Kidney (tissue), 14 donors: ENCODE measurements around the gene DDB1. TPM values are rescaled to one million over a fixed set of nuclear protein-coding genes. Genes with fewer than 3 reads are reported as not detected.

Experiments
- DNase-seq, 5 donors: peaks; one replicate each; pipeline ENCODE4 v3.0.0-alpha.2; 2013 to 2020
- FAIRE-seq: peaks from 2 replicates; lab custom pipeline; 2012; peaks lifted over from hg19 to GRCh38; lab: Jason Lieb, UNC
- H3K27ac ChIP-seq, 2 donors: one replicate each; pipeline ENCODE4 v1.7.0; 2013; ENCODE audit warnings: low read depth in 2 of 2, low read length in 2 of 2, inconsistent platforms in 1 of 2
- H3K27me3 ChIP-seq: one replicate; pipeline ENCODE4 v1.7.1; 2013; ENCODE audit warnings: low read length, inconsistent platforms; ENCODE audit not compliant: control insufficient read depth, insufficient read depth
- H3K36me3 ChIP-seq, 3 donors: one replicate each; pipeline versions ENCODE4 v1.7.0 to v1.7.1; 2013; ENCODE audit warnings: low read length in 3 of 3, control low read depth in 1 of 3, inconsistent platforms in 1 of 3; ENCODE audit not compliant: insufficient read depth in 3 of 3, control insufficient read depth in 2 of 3
- H3K4me1 ChIP-seq, 3 donors: one replicate each; pipeline versions ENCODE4 v1.7.0 to v1.7.1; 2013; ENCODE audit warnings: low read length in 3 of 3, inconsistent platforms in 1 of 3, low read depth in 1 of 3; ENCODE audit not compliant: control insufficient read depth in 2 of 3, insufficient read depth in 2 of 3
- H3K4me3 ChIP-seq, 3 donors: one replicate each; pipeline versions ENCODE4 v1.7.0 to v1.8.1; 2013; ENCODE audit warnings: low read length in 3 of 3, control low read depth in 1 of 3, inconsistent platforms in 1 of 3
- H3K9ac ChIP-seq, 3 donors: one replicate each; pipeline versions ENCODE4 v1.7.0 to v1.7.1; 2013; ENCODE audit warnings: low read length in 3 of 3, control low read depth in 1 of 3, inconsistent platforms in 1 of 3
- H3K9me3 ChIP-seq, 3 donors: one replicate each; pipeline versions ENCODE4 v1.7.0 to v1.7.1; 2013; ENCODE audit warnings: low read length in 3 of 3, control low read depth in 1 of 3, inconsistent platforms in 1 of 3; ENCODE audit not compliant: control insufficient read depth in 2 of 3, insufficient read depth in 1 of 3
- CTCF ChIP-seq: IDR thresholded peaks from 3 replicates; pipeline ENCODE4 v1.5.1; 2012; ENCODE audit warnings: mild to moderate bottlenecking, moderate library complexity, borderline replicate concordance; ENCODE audit not compliant: insufficient read depth; ENCODE audit errors: extremely low read depth
- intact Hi-C: fragments of 100-400 bp; cut with DNase I; formaldehyde crosslinking; loops from one replicate; pipeline ENCODE4 v1.11.1; 2022
- polyA plus RNA-seq: library from polyadenylated mRNA; stranded (reverse); fragments of 350-450 nt; fragmentation: Illumina TruSeq; extraction: RNeasy Lipid Tissue Mini Kit (QIAGEN cat#74804); gene quantifications from one replicate; pipeline ENCODE4 v1.2.3, GENCODE V29; 2014; ENCODE audit warnings: low read depth, low replicate concordance; ENCODE audit not compliant: insufficient read depth
- total RNA-seq: library from RNA; stranded (reverse); fragmentation: NEBNext Ultra II Directional; extraction: Animal tissue kit (Norgen Biotek cat#: 25700); gene quantifications from one replicate; pipeline ENCODE4 v1.2.1, GENCODE V29; 2021
- donor health status: control.
- donor health status: control.
- donor health status: control.
- donor health status: control.
- donor health status: control.
- donor health status: DM: yes; HTN: yes; CAD: no.
- donor health status: Normal renal cell carcinoma (clear cell type).

DDB1 gene
- total and polyA plus RNA-seq, 2 donors from 2014 or later = 131 to 185 TPM

GRCh38 chr11:61367406-61367805, 34.5 kb upstream of the DDB1 start:
- Histone ChIP-seq H3K9ac (no peak overlapping the region), H3K36me3 (peaks cover 10 to 43% (median 16%) of the 10 kb centered on the region in 3 donors), H3K27ac (no peak overlapping the region), H3K4me1 (peaks cover 0 to 13% (median 5%) of the 10 kb centered on the region in 3 donors), H3K9me3 (no peaks in the 10 kb centered on the region), H3K27me3 (no peaks in the 10 kb centered on the region), H3K4me3 (no peak overlapping the region)
- DNase-seq = no peak
- no peak for TF ChIP-seq CTCF
- intact Hi-C loops = no loop called here
- FAIRE-seq = no peak

- Histone ChIP-seq H3K9ac (no peak overlapping the region), H3K27ac (no peak overlapping the region), H3K4me3 (no peak overlapping the region), H3K4me1 (peaks cover 0 to 17% (median 5%) of the 10 kb centered on the region in 3 donors), H3K9me3 (no peaks in the 10 kb centered on the region), H3K36me3 (peaks cover 10 to 35% (median 16%) of the 10 kb centered on the region in 3 donors), H3K27me3 (no peaks in the 10 kb centered on the region)
- intact Hi-C loops = no loop called here
- FAIRE-seq = no peak
- TF ChIP-seq CTCF = no peak
- no peak for DNase-seq
Observed at GRCh38 chr11:61364012-61364675, 31.2 kb upstream of the DDB1 start.

GRCh38 chr11:61362542-61362875, 29.6 kb upstream of the DDB1 start:
- peak in 2 of 5 donors; percentile 45 to 62 for DNase-seq
- peak overlapping the region; percentile 97 to 99 for H3K27ac ChIP-seq

More at GRCh38 chr11:61362542-61362875, 29.6 kb upstream of the DDB1 start:
- Histone ChIP-seq H3K9ac (peak overlapping the region; percentile 64 to 99 (median 91)), H3K27me3 (no peaks in the 10 kb centered on the region), H3K4me1 (peaks cover 0 to 15% (median 5%) of the 10 kb centered on the region in 3 donors), H3K4me3 (peak overlapping the region; percentile 85 to 96 (median 94)), H3K36me3 (peaks cover 5 to 24% (median 12%) of the 10 kb centered on the region in 3 donors), H3K9me3 (no peaks in the 10 kb centered on the region)
- FAIRE-seq = no peak
- intact Hi-C loops = no loop called here
- TF ChIP-seq CTCF = no peak
